ENCODE measurements around the gene NPLOC4.
A peak's percentile ranks its signal among the peaks of the same experiment; 100 is the strongest.
"Not testable (repeated sequence)": the region's sequence is repeated elsewhere in the genome, so short reads cannot be mapped to it uniquely, and the experiment has no call there.

NPLOC4 gene

GRCh38 chr17:81532490-81533287 lies 104.2 kb downstream of the NPLOC4 start:
- no peak for TF ChIP-seq CTCF (conservative IDR thresholded peaks at IDR 0.05; ENCODE audit: low read depth)
- DNase-seq (ENCODE audit: low spot score) = no peak
- POLR2A ChIA-PET (ENCODE audit: low non-redundant PET) = no interaction called here
- H3K27ac ChIP-seq = 0 out of 2 replicates have a peak overlapping the region, but pooled peaks have one; percentile 5
- CTCF ChIA-PET = no interaction called here

- DNase-seq (ENCODE audit: low spot score); CTCF ChIA-PET; H3K27ac ChIP-seq; POLR2A ChIA-PET (ENCODE audit: low non-redundant PET): not testable (repeated sequence)
Observed at GRCh38 chr17:81531998-81532404, 104.9 kb downstream of the NPLOC4 start.

GRCh38 chr17:81531013-81531412 lies 105.9 kb downstream of the NPLOC4 start:
- CTCF ChIA-PET; POLR2A ChIA-PET (ENCODE audit: low non-redundant PET): not testable (repeated sequence)

GRCh38 chr17:81529437-81529803 lies 107.5 kb downstream of the NPLOC4 start:
- TF ChIP-seq CTCF (conservative IDR thresholded peaks at IDR 0.05; ENCODE audit: low read depth) = no peak
- ChIA-PET POLR2A (ENCODE audit: low non-redundant PET) (no interaction called here), CTCF (interaction anchor here (1.0 kb wide), 1 partner anchor 11 kb away, joined by 3 read pairs; no protein-coding TSS in a partner anchor)
- no peak overlapping the region for H3K27ac ChIP-seq
- DNase-seq (ENCODE audit: low spot score) = no peak

More at GRCh38 chr17:81531013-81531412, 105.9 kb downstream of the NPLOC4 start:
- not testable (repeated sequence) for H3K27ac ChIP-seq; DNase-seq (ENCODE audit: low spot score)

- no peak overlapping the region for H3K27ac ChIP-seq
- no peak for TF ChIP-seq CTCF (conservative IDR thresholded peaks at IDR 0.05; ENCODE audit: low read depth)
Observed at GRCh38 chr17:81528651-81529436, 108.1 kb downstream of the NPLOC4 start.

GRCh38 chr17:81528384-81528650 lies 108.6 kb downstream of the NPLOC4 start:
- H3K27ac ChIP-seq = no peak overlapping the region
- POLR2A ChIA-PET (ENCODE audit: low non-redundant PET) = no interaction called here
- no peak for TF ChIP-seq CTCF (conservative IDR thresholded peaks at IDR 0.05; ENCODE audit: low read depth)
- CTCF ChIA-PET = interaction anchor here (0.6 kb wide), 1 partner anchor 16 kb away, joined by 4 read pairs; no protein-coding TSS in a partner anchor
- no peak for DNase-seq (ENCODE audit: low spot score)

More at GRCh38 chr17:81528651-81529436, 108.1 kb downstream of the NPLOC4 start:
- POLR2A ChIA-PET (ENCODE audit: low non-redundant PET) = no interaction called here
- no peak for DNase-seq (ENCODE audit: low spot score)
- CTCF ChIA-PET = interaction anchor here (0.6 to 1.0 kb wide), 2 partner anchors 10 to 16 kb away, joined by 3 to 4 read pairs; no protein-coding TSS in a partner anchor

GRCh38 chr17:81527591-81528383 lies 109.1 kb downstream of the NPLOC4 start, which contains the start of gene FSCN2:
TSS of gene FSCN2 (plus strand) at chr17:81528377. CDS start at chr17:81528532, 155 bp downstream.
- DNase-seq (ENCODE audit: low spot score) = no peak
- TF ChIP-seq CTCF (conservative IDR thresholded peaks at IDR 0.05; ENCODE audit: low read depth) = no peak
- CTCF ChIA-PET = no interaction called here
- POLR2A ChIA-PET (ENCODE audit: low non-redundant PET) = no interaction called here
- no peak within 1 kb of the TSS for H3K27ac ChIP-seq
